Cardiac muscle cell (in vitro differentiated cells and primary cell): ENCODE measurements around the gene TAOK3. TPM values are rescaled to one million over a fixed set of nuclear protein-coding genes. Genes with fewer than 3 reads are reported as not detected.

ENCODE experiments used
- DNase-seq, 2 donors: peaks; one replicate each; pipeline versions ENCODE4 v3.0.0 to v3.0.0-alpha.2; 2010 to 2017; ENCODE audit warnings: low read depth in 1 of 2, low spot score in 1 of 2
- H3K27ac ChIP-seq: fragments of 200-600 bp; sonication (generic); 2 replicates; pipeline ENCODE4 v1.5.1; 2016
- H3K27me3 ChIP-seq: fragments of 200-600 bp; sonication (generic); 2 replicates; pipeline ENCODE4 v1.6.0; 2016; ENCODE audit warnings: control low read depth
- H3K36me3 ChIP-seq: fragments of 200-600 bp; sonication (generic); 2 replicates; pipeline ENCODE4 v1.5.1; 2016; ENCODE audit warnings: control low read depth
- H3K4me1 ChIP-seq: fragments of 200-600 bp; sonication (generic); 2 replicates; pipeline ENCODE4 v1.8.1; 2017; ENCODE audit warnings: low read depth, mild to moderate bottlenecking, mixed run types
- H3K4me3 ChIP-seq: fragments of 200-600 bp; sonication (generic); 2 replicates; pipeline ENCODE4 v1.5.1; 2016; ENCODE audit warnings: mild to moderate bottlenecking
- H3K9me3 ChIP-seq: fragments of 200-600 bp; sonication (generic); 2 replicates; pipeline ENCODE4 v1.5.1; 2017; ENCODE audit warnings: low read depth, mild to moderate bottlenecking, control low read depth
- CTCF ChIP-seq: IDR thresholded peaks from 2 replicates; pipeline ENCODE4 v1.5.1; 2012; ENCODE audit warnings: low read depth, mild to moderate bottlenecking, low read length
- polyA plus RNA-seq: library from polyadenylated mRNA; unstranded; fragments of >200 nt; fragmentation: Nextera tagmentation; extraction: Ambion mirVana; gene quantifications from 2 replicates; pipeline ENCODE4 v1.2.1, GENCODE V29; 2016
- total RNA-seq: library from RNA; depleted of rRNA; stranded (reverse); fragments of >200 nt; gene quantifications from 2 replicates; pipeline ENCODE4 v1.2.3, GENCODE V29; 2016

Gene TAOK3
- total and polyA plus RNA-seq, 2 experiments from 2014 or later, result 10.5 to 13.9 TPM

- no peaks in the 10 kb centered on the region for H3K9me3 ChIP-seq
- H3K27ac ChIP-seq, result no peak overlapping the region
- DNase-seq, result no peak
- no peaks in the 10 kb centered on the region for H3K36me3 ChIP-seq
- no peak overlapping the region for H3K4me3 ChIP-seq
- H3K27me3 ChIP-seq, result no peaks in the 10 kb centered on the region
- TF ChIP-seq CTCF, result no peak
- H3K4me1 ChIP-seq, result peaks cover 9% of the 10 kb centered on the region
Measured at GRCh38 chr12:118327391-118327790, 45.3 kb downstream of the TAOK3 start.

GRCh38 chr12:118326991-118327390 lies 45.7 kb downstream of the TAOK3 start:
- no peaks in the 10 kb centered on the region for H3K27me3 ChIP-seq
- H3K27ac ChIP-seq, result no peak overlapping the region
- H3K4me1 ChIP-seq, result peaks cover 9% of the 10 kb centered on the region
- TF ChIP-seq CTCF, result no peak
- no peak overlapping the region for H3K4me3 ChIP-seq
- DNase-seq, result no peak
- no peaks in the 10 kb centered on the region for H3K9me3 ChIP-seq
- H3K36me3 ChIP-seq, result no peaks in the 10 kb centered on the region

- Histone ChIP-seq H3K9me3 (no peaks in the 10 kb centered on the region), H3K4me1 (peaks cover 6% of the 10 kb centered on the region), H3K4me3 (no peak overlapping the region), H3K36me3 (no peaks in the 10 kb centered on the region), H3K27me3 (no peaks in the 10 kb centered on the region), H3K27ac (no peak overlapping the region)
- no peak for DNase-seq
- TF ChIP-seq CTCF, result no peak
Measured at GRCh38 chr12:118325081-118325480, 47.6 kb downstream of the TAOK3 start.

- no peaks in the 10 kb centered on the region for H3K4me1 ChIP-seq
- no peaks in the 10 kb centered on the region for H3K9me3 ChIP-seq
- H3K27ac ChIP-seq, result no peak overlapping the region
- H3K36me3 ChIP-seq, result no peaks in the 10 kb centered on the region
- no peak for TF ChIP-seq CTCF
- no peaks in the 10 kb centered on the region for H3K27me3 ChIP-seq
- no peak overlapping the region for H3K4me3 ChIP-seq
- no peak for DNase-seq
Measured at GRCh38 chr12:118319627-118320026, 53.1 kb downstream of the TAOK3 start.

GRCh38 chr12:118318744-118319143 lies 54.0 kb downstream of the TAOK3 start:
- Histone ChIP-seq H3K27ac (no peak overlapping the region), H3K4me1 (no peaks in the 10 kb centered on the region), H3K9me3 (no peaks in the 10 kb centered on the region), H3K4me3 (no peak overlapping the region), H3K36me3 (no peaks in the 10 kb centered on the region), H3K27me3 (no peaks in the 10 kb centered on the region)
- no peak for DNase-seq
- TF ChIP-seq CTCF, result no peak

- H3K4me3 ChIP-seq, result no peak overlapping the region
- no peak for DNase-seq
- no peak for TF ChIP-seq CTCF
- H3K4me1 ChIP-seq, result peaks cover 2% of the 10 kb centered on the region
- H3K27ac ChIP-seq, result no peak overlapping the region
- no peaks in the 10 kb centered on the region for H3K36me3 ChIP-seq
- no peaks in the 10 kb centered on the region for H3K9me3 ChIP-seq
- no peaks in the 10 kb centered on the region for H3K27me3 ChIP-seq
Measured at GRCh38 chr12:118317729-118318128, 55.0 kb downstream of the TAOK3 start.
